Cardiac muscle cell (in vitro differentiated cells and primary cell): Measurements from ENCODE around the gene TFAP2D. TPM values are rescaled to one million over a fixed set of nuclear protein-coding genes. Genes with fewer than 3 reads are reported as not detected.

Source experiments
- DNase-seq, 2 donors: peaks; one replicate each; pipeline versions ENCODE4 v3.0.0 to v3.0.0-alpha.2; 2010 to 2017; ENCODE audit warnings: low read depth in 1 of 2, low spot score in 1 of 2
- H3K27ac ChIP-seq: fragments of 200-600 bp; sonication (generic); 2 replicates; pipeline ENCODE4 v1.5.1; 2016
- H3K27me3 ChIP-seq: fragments of 200-600 bp; sonication (generic); 2 replicates; pipeline ENCODE4 v1.6.0; 2016; ENCODE audit warnings: control low read depth
- H3K36me3 ChIP-seq: fragments of 200-600 bp; sonication (generic); 2 replicates; pipeline ENCODE4 v1.5.1; 2016; ENCODE audit warnings: control low read depth
- H3K4me1 ChIP-seq: fragments of 200-600 bp; sonication (generic); 2 replicates; pipeline ENCODE4 v1.8.1; 2017; ENCODE audit warnings: low read depth, mild to moderate bottlenecking, mixed run types
- H3K4me3 ChIP-seq: fragments of 200-600 bp; sonication (generic); 2 replicates; pipeline ENCODE4 v1.5.1; 2016; ENCODE audit warnings: mild to moderate bottlenecking
- H3K9me3 ChIP-seq: fragments of 200-600 bp; sonication (generic); 2 replicates; pipeline ENCODE4 v1.5.1; 2017; ENCODE audit warnings: low read depth, mild to moderate bottlenecking, control low read depth
- polyA plus RNA-seq: library from polyadenylated mRNA; unstranded; fragments of >200 nt; fragmentation: Nextera tagmentation; extraction: Ambion mirVana; gene quantifications from 2 replicates; pipeline ENCODE4 v1.2.1, GENCODE V29; 2016
- total RNA-seq: library from RNA; depleted of rRNA; stranded (reverse); fragments of >200 nt; gene quantifications from 2 replicates; pipeline ENCODE4 v1.2.3, GENCODE V29; 2016
- TF ChIP-seq, protein P1 (sequence below): IDR thresholded peaks from 2 replicates; pipeline ENCODE4 v1.5.1; 2012; ENCODE audit warnings: low read depth, mild to moderate bottlenecking, low read length

Gene TFAP2D
- total and polyA plus RNA-seq, 2 experiments from 2014 or later = not detected

DNA sequence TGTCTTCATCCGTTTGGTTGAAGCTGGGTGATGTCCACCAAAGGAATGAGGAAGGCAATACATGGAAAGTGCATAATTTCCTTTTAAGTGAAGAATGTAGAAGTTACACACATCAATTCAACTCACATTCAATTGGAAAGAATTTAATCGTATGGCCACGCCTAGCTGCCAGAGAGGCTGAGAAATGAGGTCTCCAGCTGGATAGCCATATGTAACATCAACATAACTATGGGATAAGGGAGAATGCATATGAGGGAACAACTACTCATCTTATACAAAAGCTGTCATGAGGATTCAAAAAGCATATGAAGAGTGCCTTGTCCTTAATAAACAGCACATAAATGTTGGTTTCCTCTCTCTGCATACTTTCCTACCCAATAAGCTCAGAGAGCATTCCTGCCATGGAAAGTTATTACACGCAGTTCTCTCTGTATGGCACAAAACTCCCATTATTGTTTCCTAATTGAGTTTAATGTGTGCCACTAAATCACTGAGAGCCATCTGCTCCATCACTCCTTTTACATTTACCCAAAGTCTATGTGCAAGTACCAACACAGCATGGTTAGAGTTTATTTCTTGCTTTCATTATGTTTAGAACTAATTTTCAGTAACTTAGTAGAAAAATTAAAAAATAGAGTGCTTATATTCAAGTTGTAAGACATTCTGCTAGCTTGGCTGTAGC lies 21.4 kb upstream of the TFAP2D start:
- TF ChIP-seq, protein P1, sequence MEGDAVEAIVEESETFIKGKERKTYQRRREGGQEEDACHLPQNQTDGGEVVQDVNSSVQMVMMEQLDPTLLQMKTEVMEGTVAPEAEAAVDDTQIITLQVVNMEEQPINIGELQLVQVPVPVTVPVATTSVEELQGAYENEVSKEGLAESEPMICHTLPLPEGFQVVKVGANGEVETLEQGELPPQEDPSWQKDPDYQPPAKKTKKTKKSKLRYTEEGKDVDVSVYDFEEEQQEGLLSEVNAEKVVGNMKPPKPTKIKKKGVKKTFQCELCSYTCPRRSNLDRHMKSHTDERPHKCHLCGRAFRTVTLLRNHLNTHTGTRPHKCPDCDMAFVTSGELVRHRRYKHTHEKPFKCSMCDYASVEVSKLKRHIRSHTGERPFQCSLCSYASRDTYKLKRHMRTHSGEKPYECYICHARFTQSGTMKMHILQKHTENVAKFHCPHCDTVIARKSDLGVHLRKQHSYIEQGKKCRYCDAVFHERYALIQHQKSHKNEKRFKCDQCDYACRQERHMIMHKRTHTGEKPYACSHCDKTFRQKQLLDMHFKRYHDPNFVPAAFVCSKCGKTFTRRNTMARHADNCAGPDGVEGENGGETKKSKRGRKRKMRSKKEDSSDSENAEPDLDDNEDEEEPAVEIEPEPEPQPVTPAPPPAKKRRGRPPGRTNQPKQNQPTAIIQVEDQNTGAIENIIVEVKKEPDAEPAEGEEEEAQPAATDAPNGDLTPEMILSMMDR = no peak
- Histone ChIP-seq H3K27ac (no peak overlapping the region), H3K36me3 (no peaks in the 10 kb centered on the region), H3K9me3 (no peaks in the 10 kb centered on the region), H3K4me3 (no peak overlapping the region), H3K4me1 (no peaks in the 10 kb centered on the region), H3K27me3 (peaks cover 17% of the 10 kb centered on the region)
- no peak for DNase-seq

DNA sequence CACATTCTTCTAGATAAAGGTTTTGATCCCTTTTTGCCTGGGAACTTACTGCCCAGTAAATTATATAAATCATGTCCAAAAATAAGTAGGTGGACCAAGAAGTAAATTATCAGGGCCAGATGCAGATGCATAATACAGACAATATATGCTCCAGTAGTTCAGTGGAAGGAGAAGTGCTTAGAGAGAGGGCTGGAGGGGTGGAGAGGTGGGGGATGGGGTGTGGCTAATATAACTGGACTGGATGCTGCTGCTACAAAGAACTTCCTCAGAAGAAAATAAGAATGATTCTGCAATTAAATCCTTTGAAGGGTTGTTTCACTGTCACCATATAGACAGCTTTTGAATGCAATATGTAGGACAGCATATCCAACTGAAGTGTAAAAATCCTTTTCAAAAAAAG lies 14.8 kb upstream of the TFAP2D start:
- Histone ChIP-seq H3K9me3 (no peaks in the 10 kb centered on the region), H3K4me1 (no peaks in the 10 kb centered on the region), H3K36me3 (no peaks in the 10 kb centered on the region), H3K27me3 (peaks cover 56% of the 10 kb centered on the region), H3K27ac (no peak overlapping the region), H3K4me3 (no peak overlapping the region)
- TF ChIP-seq, protein P1 = no peak
- no peak for DNase-seq

DNA sequence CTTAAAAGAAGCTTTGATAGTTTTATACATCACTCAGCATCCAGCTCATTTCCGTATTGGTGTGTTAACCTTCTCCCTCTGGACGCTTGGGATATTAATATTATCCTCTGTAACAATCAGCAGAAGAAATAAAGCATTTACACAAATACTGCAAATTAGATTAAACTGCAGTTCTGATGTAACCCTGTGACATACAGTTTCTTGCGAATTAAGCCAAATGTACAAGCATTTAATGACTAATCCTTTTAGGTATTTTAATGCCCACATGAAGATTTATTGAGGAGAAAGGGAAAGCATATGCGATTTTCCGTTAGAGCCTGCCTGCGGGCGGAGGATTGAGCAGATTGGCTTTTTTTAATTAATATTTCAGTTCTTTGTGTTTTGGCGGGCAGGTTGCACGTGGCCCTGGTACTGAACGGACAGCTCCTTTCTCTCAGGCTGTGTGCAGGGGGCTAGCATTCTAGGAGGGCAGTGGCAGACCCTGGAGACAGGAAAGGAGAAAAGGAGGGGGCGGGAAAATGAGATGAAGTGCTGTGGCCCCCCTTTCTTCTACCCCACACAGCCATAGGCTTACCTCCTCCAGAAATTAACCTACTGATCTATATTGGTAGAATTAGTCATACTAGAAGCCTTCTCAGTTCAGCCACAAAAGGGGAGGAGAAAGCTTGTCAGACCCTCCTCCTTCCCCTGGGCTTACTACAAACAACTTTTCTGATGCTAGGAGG lies 14.1 kb upstream of the TFAP2D start:
- H3K4me3 ChIP-seq = no peak overlapping the region
- no peaks in the 10 kb centered on the region for H3K4me1 ChIP-seq
- no peaks in the 10 kb centered on the region for H3K36me3 ChIP-seq
- no peak overlapping the region for H3K27ac ChIP-seq
- TF ChIP-seq, protein P1 = no peak
- peak in 1 of 2 donors; percentile 66 for DNase-seq
- no peaks in the 10 kb centered on the region for H3K9me3 ChIP-seq
- peaks cover 53% of the 10 kb centered on the region for H3K27me3 ChIP-seq

DNA sequence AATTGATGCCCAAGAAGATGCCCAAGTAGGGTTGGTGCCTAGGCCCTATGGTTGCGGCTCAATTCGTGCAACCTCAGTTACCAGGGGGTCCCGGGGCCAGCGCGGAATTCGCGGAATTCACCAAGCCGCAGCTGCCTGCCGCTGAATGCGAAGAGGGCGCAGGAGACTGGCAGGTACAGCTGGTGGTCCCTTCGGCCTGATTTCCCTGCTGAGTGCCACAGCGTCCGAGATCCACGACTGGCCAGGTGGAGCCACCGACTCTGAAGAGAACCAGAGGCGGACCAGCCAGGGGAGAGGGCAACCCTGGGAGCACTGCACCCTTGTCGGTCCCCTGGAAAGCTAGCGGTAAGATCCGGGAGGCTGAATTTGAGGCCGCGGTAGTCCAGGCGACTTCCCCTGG lies 6.8 kb upstream of the TFAP2D start:
- no peak for DNase-seq
- Histone ChIP-seq H3K4me3 (no peak overlapping the region), H3K4me1 (no peaks in the 10 kb centered on the region)

GRCh38 chr6:50707191-50707590 lies 6.1 kb upstream of the TFAP2D start:
- Histone ChIP-seq H3K4me3 (no peak overlapping the region), H3K4me1 (no peaks in the 10 kb centered on the region), H3K27me3 (peaks cover 98% of the 10 kb centered on the region), H3K27ac (no peak overlapping the region), H3K9me3 (no peaks in the 10 kb centered on the region), H3K36me3 (no peaks in the 10 kb centered on the region)
- TF ChIP-seq, protein P1 = no peak
- DNase-seq = no peak

More for the DNA sequence above, 6.8 kb upstream of the TFAP2D start:
- TF ChIP-seq, protein P1 = no peak
- no peak overlapping the region for H3K27ac ChIP-seq
- no peaks in the 10 kb centered on the region for H3K36me3 ChIP-seq
- H3K27me3 ChIP-seq = peaks cover 98% of the 10 kb centered on the region
- H3K9me3 ChIP-seq = no peaks in the 10 kb centered on the region
